ENCODE measurements around the gene TM4SF1.

Gene TM4SF1

DNA sequence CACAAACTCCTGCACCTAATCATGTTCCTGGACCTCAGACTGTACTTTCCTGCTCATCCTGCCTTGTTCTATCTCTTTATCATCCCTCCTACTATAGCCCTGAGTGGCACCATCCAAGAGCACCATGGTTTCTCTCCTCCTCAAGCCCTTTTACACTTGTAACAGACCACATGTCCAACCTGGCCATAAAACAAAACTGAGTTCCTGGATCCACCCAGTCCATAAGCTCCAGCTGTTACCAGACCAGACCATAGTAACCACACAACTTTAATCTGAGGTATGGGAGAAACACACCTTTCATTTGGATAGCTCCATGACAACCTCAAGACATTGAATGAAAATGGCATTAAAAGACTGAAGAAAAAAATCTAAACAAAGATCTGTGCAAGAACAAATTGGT, 53.1 kb downstream of the TM4SF1 start:
- DNase-seq (ENCODE audit: low read depth in 1 of 2, low spot score in 1 of 2) = no peak
- in situ Hi-C loops (cut with HindIII; ENCODE audit: low pct_unique_long_range_greater_than_20kb, low sequenced_read_pairs) = no loop called here
- no peak for TF ChIP-seq JUND (IDR thresholded peaks at IDR 0.05; ENCODE audit: low read depth)

DNA sequence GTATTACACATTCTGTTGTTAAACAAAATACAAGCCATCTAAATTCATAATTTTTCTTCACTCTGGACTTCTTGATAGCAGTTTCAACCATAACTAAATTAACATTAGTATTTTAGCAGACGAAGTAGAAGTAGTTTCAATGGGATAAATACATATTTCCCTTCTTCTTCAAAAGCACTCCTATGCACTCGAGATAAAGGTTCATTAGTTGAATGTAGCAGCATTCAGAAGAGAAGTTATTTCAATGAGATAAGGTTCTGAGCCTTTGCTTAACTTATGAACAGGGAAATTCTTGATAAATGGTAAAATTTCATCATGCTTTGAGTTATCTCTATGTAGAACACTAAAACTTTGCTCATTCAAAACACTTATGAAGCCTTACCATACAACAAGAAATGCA, 55.8 kb downstream of the TM4SF1 start:
- DNase-seq (ENCODE audit: low read depth in 1 of 2, low spot score in 1 of 2) = no peak
- in situ Hi-C loops (cut with HindIII; ENCODE audit: low pct_unique_long_range_greater_than_20kb, low sequenced_read_pairs) = no loop called here
- TF ChIP-seq JUND (IDR thresholded peaks at IDR 0.05; ENCODE audit: low read depth) = no peak

GRCh38 chr3:149321136-149321535, 56.3 kb downstream of the TM4SF1 start:
- DNase-seq (ENCODE audit: low read depth in 1 of 2, low spot score in 1 of 2) = no peak
- no peak for TF ChIP-seq JUND (IDR thresholded peaks at IDR 0.05; ENCODE audit: low read depth)
- in situ Hi-C loops (cut with HindIII; ENCODE audit: low pct_unique_long_range_greater_than_20kb, low sequenced_read_pairs) = no loop called here

DNA sequence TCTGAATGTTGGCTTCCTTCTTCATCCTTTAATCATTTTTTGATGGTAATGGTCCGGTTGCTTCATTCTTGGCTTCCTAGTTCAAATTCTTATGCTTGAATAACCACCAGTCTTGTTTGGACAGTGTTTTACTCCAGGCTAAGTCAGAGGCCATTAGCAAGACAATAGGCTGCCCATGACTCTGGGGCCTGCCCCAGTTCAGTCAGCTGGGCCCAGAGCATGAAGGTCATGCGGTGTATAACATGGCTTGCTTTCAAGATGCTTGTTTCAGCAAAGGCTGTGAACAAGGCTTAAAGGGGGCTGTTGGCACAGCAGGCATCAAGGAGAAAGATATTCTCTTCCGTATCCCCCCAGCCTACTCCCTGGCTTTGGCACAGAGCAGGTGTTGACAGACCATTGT, 57.7 kb downstream of the TM4SF1 start:
- TF ChIP-seq JUND (IDR thresholded peaks at IDR 0.05; ENCODE audit: low read depth) = no peak

More for the DNA sequence above, 57.7 kb downstream of the TM4SF1 start:
- no peak for DNase-seq (ENCODE audit: low read depth in 1 of 2, low spot score in 1 of 2)
- in situ Hi-C loops (cut with HindIII; ENCODE audit: low pct_unique_long_range_greater_than_20kb, low sequenced_read_pairs) = no loop called here
